ENCODE results near the gene TBC1D22A. TPM values are rescaled to one million over a fixed set of nuclear protein-coding genes. Genes with fewer than 3 reads are reported as not detected.

TBC1D22A gene
- polyA plus RNA-seq, 1 donor (not counting 4 experiments of a cell fraction or from before 2014, with no cell fraction given), result 20.9 TPM

DNA sequence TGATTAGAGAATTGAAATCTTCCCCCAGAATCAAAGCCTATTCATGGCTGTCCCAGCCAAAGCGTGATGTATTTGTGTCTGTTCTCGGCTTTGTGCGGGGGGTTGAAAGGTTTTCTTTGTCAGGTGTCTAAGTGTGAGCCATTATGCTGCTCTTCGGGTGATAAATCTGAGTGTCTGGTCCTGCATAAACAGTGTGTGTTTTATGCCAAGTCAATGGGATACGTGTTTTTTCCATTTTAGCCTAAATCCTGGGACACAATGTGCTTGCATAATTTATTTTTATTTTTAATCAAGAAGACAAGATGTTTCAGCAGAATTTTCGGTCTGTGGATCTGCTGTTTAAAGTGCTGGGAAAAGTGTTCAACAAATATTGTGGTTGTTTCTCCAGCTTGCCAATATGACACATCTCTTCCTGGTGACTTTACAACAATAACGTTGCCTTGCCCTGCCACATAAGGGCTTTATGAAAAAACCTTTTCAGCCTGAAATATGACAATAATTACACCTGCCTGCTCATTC, 267.8 kb downstream of the TBC1D22A start:
- Histone ChIP-seq H3K9me1 (ENCODE audit: control insufficient read depth, extremely low read depth, insufficient read depth, low read length) (no peaks in the 10 kb centered on the region), H4K20me1 (ENCODE audit: control insufficient read depth, extremely low read depth, insufficient read depth, low read length) (no peaks in the 10 kb centered on the region), H3K9ac (ENCODE audit: control insufficient read depth, extremely low read depth, insufficient read depth, low read length) (no peak overlapping the region), H3K79me2 (ENCODE audit: control insufficient read depth, insufficient read depth, low read length) (no peaks in the 10 kb centered on the region), H3K9me3 (ENCODE audit: control insufficient read depth, low read depth, low read length) (no peaks in the 10 kb centered on the region), H3K4me3 (ENCODE audit: control insufficient read depth in 2 of 3, extremely low read depth in 1 of 3, insufficient read depth in 2 of 3, low read depth in 1 of 3, low read length in 3 of 3) (no peak overlapping the region), H3K27me3 (ENCODE audit: control insufficient read depth, extremely low read depth, insufficient read depth, low read length) (no peaks in the 10 kb centered on the region), H3K27ac (ENCODE audit: control insufficient read depth, insufficient read depth, low read length) (no peak overlapping the region), H3K4me1 (ENCODE audit: control insufficient read depth, extremely low read depth, insufficient read depth, low read length) (peaks cover 18% of the 10 kb centered on the region), H3K4me2 (ENCODE audit: control insufficient read depth, extremely low read depth, insufficient read depth, low read depth, low read length) (no peak overlapping the region), H3K36me3 (ENCODE audit: control insufficient read depth in 2 of 2, extremely low read depth in 1 of 2, insufficient read depth in 2 of 2, low read length in 2 of 2) (peaks cover 0 to 1% of the 10 kb centered on the region in 2 experiments), H2AFZ (ENCODE audit: control insufficient read depth, low read length) (no peak overlapping the region)
- FAIRE-seq, result no peak
- dilution Hi-C loops (cut with MboI; ENCODE audit: extremely low pct_ligation_motif_present, low sequenced_read_pairs), result no loop called here
- no peak for DNase-seq (ENCODE audit: low read depth, low spot score)
- no peak for TF ChIP-seq EZH2 (IDR thresholded peaks at IDR 0.05; ENCODE audit: low read length)
- TF ChIP-seq, protein P1, sequence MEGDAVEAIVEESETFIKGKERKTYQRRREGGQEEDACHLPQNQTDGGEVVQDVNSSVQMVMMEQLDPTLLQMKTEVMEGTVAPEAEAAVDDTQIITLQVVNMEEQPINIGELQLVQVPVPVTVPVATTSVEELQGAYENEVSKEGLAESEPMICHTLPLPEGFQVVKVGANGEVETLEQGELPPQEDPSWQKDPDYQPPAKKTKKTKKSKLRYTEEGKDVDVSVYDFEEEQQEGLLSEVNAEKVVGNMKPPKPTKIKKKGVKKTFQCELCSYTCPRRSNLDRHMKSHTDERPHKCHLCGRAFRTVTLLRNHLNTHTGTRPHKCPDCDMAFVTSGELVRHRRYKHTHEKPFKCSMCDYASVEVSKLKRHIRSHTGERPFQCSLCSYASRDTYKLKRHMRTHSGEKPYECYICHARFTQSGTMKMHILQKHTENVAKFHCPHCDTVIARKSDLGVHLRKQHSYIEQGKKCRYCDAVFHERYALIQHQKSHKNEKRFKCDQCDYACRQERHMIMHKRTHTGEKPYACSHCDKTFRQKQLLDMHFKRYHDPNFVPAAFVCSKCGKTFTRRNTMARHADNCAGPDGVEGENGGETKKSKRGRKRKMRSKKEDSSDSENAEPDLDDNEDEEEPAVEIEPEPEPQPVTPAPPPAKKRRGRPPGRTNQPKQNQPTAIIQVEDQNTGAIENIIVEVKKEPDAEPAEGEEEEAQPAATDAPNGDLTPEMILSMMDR (optimal IDR thresholded peaks at IDR 0.05 in 1 of 3, IDR thresholded peaks at IDR 0.05 in 1 of 3, conservative IDR thresholded peaks at IDR 0.05 in 1 of 3; ENCODE audit: extremely low read depth in 1 of 3, insufficient read depth in 2 of 3, low read length in 3 of 3), result no peak

DNA sequence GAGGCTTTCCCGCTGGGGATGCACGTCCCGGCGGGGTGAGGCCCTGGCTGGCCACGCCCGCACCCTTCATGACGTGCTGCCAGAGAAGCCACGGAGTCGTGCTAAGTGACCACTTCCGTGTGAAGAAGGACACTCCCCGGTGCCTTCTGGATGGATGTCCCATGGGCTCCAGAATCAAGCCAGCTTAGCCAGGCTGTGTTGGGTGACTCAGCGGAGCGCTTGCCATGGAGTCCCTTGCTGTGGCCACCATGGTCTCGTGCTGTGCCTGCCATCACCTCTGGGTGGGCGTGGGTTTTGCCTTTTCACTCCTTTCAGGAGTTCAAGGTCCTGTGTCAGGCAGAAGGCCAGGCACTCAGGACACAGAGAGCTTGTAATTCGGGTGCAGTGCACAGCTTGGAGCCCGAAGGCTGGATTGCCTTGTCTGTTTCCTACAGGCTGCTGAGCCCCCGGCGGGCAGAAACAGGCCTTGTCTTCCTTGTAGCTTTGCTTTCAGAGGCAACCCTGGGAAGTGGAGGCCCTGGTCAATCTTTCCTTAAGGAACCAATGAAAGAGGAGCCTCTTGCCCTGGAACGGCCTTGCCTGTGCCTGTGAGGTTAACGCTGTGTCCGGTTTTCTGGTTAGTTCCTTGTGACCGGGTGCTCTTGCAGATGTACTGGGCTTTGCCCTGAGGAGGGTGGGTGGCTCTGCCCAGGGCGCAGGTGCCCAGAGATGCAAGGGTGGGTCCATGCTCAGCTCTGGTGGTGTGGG, 268.6 kb downstream of the TBC1D22A start:
- DNase-seq (ENCODE audit: low read depth, low spot score) (no peak), FAIRE-seq (no peak)
- Histone ChIP-seq H3K4me3 (ENCODE audit: control insufficient read depth in 2 of 3, extremely low read depth in 1 of 3, insufficient read depth in 2 of 3, low read depth in 1 of 3, low read length in 3 of 3) (no peak overlapping the region), H3K4me2 (ENCODE audit: control insufficient read depth, extremely low read depth, insufficient read depth, low read depth, low read length) (no peak overlapping the region), H3K9ac (ENCODE audit: control insufficient read depth, extremely low read depth, insufficient read depth, low read length) (no peak overlapping the region), H3K79me2 (ENCODE audit: control insufficient read depth, insufficient read depth, low read length) (no peaks in the 10 kb centered on the region), H2AFZ (ENCODE audit: control insufficient read depth, low read length) (no peak overlapping the region), H3K36me3 (ENCODE audit: control insufficient read depth in 2 of 2, extremely low read depth in 1 of 2, insufficient read depth in 2 of 2, low read length in 2 of 2) (peaks cover 0 to 1% of the 10 kb centered on the region in 2 experiments), H3K9me1 (ENCODE audit: control insufficient read depth, extremely low read depth, insufficient read depth, low read length) (no peaks in the 10 kb centered on the region), H4K20me1 (ENCODE audit: control insufficient read depth, extremely low read depth, insufficient read depth, low read length) (no peaks in the 10 kb centered on the region), H3K27ac (ENCODE audit: control insufficient read depth, insufficient read depth, low read length) (no peak overlapping the region), H3K9me3 (ENCODE audit: control insufficient read depth, low read depth, low read length) (no peaks in the 10 kb centered on the region), H3K4me1 (ENCODE audit: control insufficient read depth, extremely low read depth, insufficient read depth, low read length) (peaks cover 18% of the 10 kb centered on the region), H3K27me3 (ENCODE audit: control insufficient read depth, extremely low read depth, insufficient read depth, low read length) (no peaks in the 10 kb centered on the region)
- TF ChIP-seq, protein P1 (optimal IDR thresholded peaks at IDR 0.05 in 1 of 3, IDR thresholded peaks at IDR 0.05 in 1 of 3, conservative IDR thresholded peaks at IDR 0.05 in 1 of 3; ENCODE audit: extremely low read depth in 1 of 3, insufficient read depth in 2 of 3, low read length in 3 of 3), result no peak
- no peak for TF ChIP-seq EZH2 (IDR thresholded peaks at IDR 0.05; ENCODE audit: low read length)
- dilution Hi-C loops (cut with MboI; ENCODE audit: extremely low pct_ligation_motif_present, low sequenced_read_pairs), result no loop called here

All from keratinocyte (primary cell).